Astrocyte of the cerebellum (primary cell): ENCODE measurements around the gene POLR1H.

Source experiments
- DNase-seq: peaks from one replicate; pipeline ENCODE4 v3.0.0-alpha.2; 2011; ENCODE audit warnings: low read depth
- H3K4me3 ChIP-seq: 2 replicates; pipeline ENCODE4 v1.5.1; 2011; ENCODE audit warnings: mild to moderate bottlenecking, low read depth, low read length, moderate library complexity
- CTCF ChIP-seq: IDR thresholded peaks from 2 replicates; pipeline ENCODE4 v1.5.1; 2012; ENCODE audit warnings: low read length, low read depth, moderate library complexity, mild to moderate bottlenecking; ENCODE audit errors: missing control alignments
- in situ Hi-C: cut with HindIII; loops from 2 replicates; pipeline ENCODE4 v1.10.0; 2017; ENCODE audit warnings: low sequenced_read_pairs

The POLR1H gene

GRCh38 chr6:30042476-30042875 lies 18.6 kb upstream of the POLR1H start:
- DNase-seq: no peak
- in situ Hi-C loops: no loop called here
- no peak overlapping the region for H3K4me3 ChIP-seq
- no peak for TF ChIP-seq CTCF

- in situ Hi-C loops: no loop called here
- no peak for TF ChIP-seq CTCF
- no peak overlapping the region for H3K4me3 ChIP-seq
- no peak for DNase-seq
Observed at GRCh38 chr6:30042914-30043313, 18.2 kb upstream of the POLR1H start.

- DNase-seq: no peak
Observed at GRCh38 chr6:30043744-30044143, 17.3 kb upstream of the POLR1H start.

GRCh38 chr6:30044630-30045029 lies 16.4 kb upstream of the POLR1H start:
- no peak for DNase-seq
- in situ Hi-C loops: no loop called here
- TF ChIP-seq CTCF: no peak
- no peak overlapping the region for H3K4me3 ChIP-seq

More at GRCh38 chr6:30043744-30044143, 17.3 kb upstream of the POLR1H start:
- in situ Hi-C loops: no loop called here
- no peak overlapping the region for H3K4me3 ChIP-seq
- TF ChIP-seq CTCF: no peak

- in situ Hi-C loops: no loop called here
- no peak overlapping the region for H3K4me3 ChIP-seq
- no peak for TF ChIP-seq CTCF
- no peak for DNase-seq
Observed at GRCh38 chr6:30047220-30047619, 13.8 kb upstream of the POLR1H start.

GRCh38 chr6:30053682-30054081 lies 7.4 kb upstream of the POLR1H start:
- no peak overlapping the region for H3K4me3 ChIP-seq
- no peak for TF ChIP-seq CTCF
- in situ Hi-C loops: loop anchor here (25.0 kb wide), 1 partner anchor 1291 kb away; no protein-coding TSS in a partner anchor
- DNase-seq: no peak

- no peak for DNase-seq
- in situ Hi-C loops: loop anchor here (25.0 kb wide), 1 partner anchor 1293 kb away; no protein-coding TSS in a partner anchor
- no peak for TF ChIP-seq CTCF
- no peak overlapping the region for H3K4me3 ChIP-seq
Observed at GRCh38 chr6:30055513-30055912, 5.6 kb upstream of the POLR1H start.
